NCI-H526 (cell line): ENCODE data around the gene FTO.

Experiments
- DNase-seq, 2 experiments: peaks; one replicate each; lab custom pipeline; 2025; lab: John Stamatoyannopoulos, UW

The FTO gene

GRCh38 chr16:54094641-54095040 lies 390.7 kb downstream of the FTO start:
- no peak for DNase-seq

GRCh38 chr16:54096607-54097006 lies 392.7 kb downstream of the FTO start:
- no peak for DNase-seq

- DNase-seq = no peak
Measured at GRCh38 chr16:54097774-54098173, 393.8 kb downstream of the FTO start.

- DNase-seq = no peak
Measured at GRCh38 chr16:54098247-54098646, 394.3 kb downstream of the FTO start.

GRCh38 chr16:54099627-54100026 lies 395.7 kb downstream of the FTO start:
- no peak for DNase-seq

- DNase-seq = no peak
Measured at GRCh38 chr16:54102888-54103866, 399.2 kb downstream of the FTO start.

- no peak for DNase-seq
Measured at GRCh38 chr16:54106057-54106456, 402.1 kb downstream of the FTO start.

GRCh38 chr16:54107583-54108202 lies 403.7 kb downstream of the FTO start:
- no peak for DNase-seq

- DNase-seq = no peak
Measured at GRCh38 chr16:54110016-54110981, 406.3 kb downstream of the FTO start.

- DNase-seq = no peak
Measured at GRCh38 chr16:54112451-54113206, 408.7 kb downstream of the FTO start.

- no peak for DNase-seq
Measured at GRCh38 chr16:54115558-54115957, 411.6 kb downstream of the FTO start.

GRCh38 chr16:54116124-54116655 lies 412.2 kb downstream of the FTO start:
- no peak for DNase-seq

- no peak for DNase-seq
Measured at GRCh38 chr16:54118846-54119245, 414.9 kb downstream of the FTO start.

GRCh38 chr16:54120846-54121480 lies 417.0 kb downstream of the FTO start:
- no peak for DNase-seq

- no peak for DNase-seq
Measured at GRCh38 chr16:54121539-54122295, 417.8 kb downstream of the FTO start.

GRCh38 chr16:54123766-54124165 lies 419.8 kb downstream of the FTO start:
- no peak for DNase-seq

- DNase-seq = no peak
Measured at GRCh38 chr16:54125751-54126655, 422.0 kb downstream of the FTO start.

GRCh38 chr16:54126907-54127306 lies 423.0 kb downstream of the FTO start:
- DNase-seq = no peak
